Naive B cell (primary cell): ENCODE measurements around the gene CLNK. TPM values are rescaled to one million over a fixed set of nuclear protein-coding genes. Genes with fewer than 3 reads are reported as not detected.

Experiments
- polyA plus RNA-seq, 6 donors: library from polyadenylated mRNA; unstranded; fragments of 300-500 nt; fragmentation: Illumina TruSeq; gene quantifications; one replicate each; pipeline ENCODE4 v1.2.3, GENCODE V29; 2021; ENCODE audit warnings: low read depth in 6 of 6

Gene CLNK
- polyA plus RNA-seq, 6 donors from 2014 or later = 0.69 to 1.3 (median 1.2) TPM; not detected in 1

Other genes starting within 250 kb of the CLNK start
- gene ZNF518B, start 227.3 kb downstream of the CLNK start, polyA plus RNA-seq = 10 to 100 TPM; 13.0 to 31.9 (median 19.0) TPM